ENCODE data around the gene SNAP23. TPM values are rescaled to one million over a fixed set of nuclear protein-coding genes. Genes with fewer than 3 reads are reported as not detected.

The SNAP23 gene
- total RNA-seq, result 68.1 and 70.7 TPM in 2 replicates

DNA sequence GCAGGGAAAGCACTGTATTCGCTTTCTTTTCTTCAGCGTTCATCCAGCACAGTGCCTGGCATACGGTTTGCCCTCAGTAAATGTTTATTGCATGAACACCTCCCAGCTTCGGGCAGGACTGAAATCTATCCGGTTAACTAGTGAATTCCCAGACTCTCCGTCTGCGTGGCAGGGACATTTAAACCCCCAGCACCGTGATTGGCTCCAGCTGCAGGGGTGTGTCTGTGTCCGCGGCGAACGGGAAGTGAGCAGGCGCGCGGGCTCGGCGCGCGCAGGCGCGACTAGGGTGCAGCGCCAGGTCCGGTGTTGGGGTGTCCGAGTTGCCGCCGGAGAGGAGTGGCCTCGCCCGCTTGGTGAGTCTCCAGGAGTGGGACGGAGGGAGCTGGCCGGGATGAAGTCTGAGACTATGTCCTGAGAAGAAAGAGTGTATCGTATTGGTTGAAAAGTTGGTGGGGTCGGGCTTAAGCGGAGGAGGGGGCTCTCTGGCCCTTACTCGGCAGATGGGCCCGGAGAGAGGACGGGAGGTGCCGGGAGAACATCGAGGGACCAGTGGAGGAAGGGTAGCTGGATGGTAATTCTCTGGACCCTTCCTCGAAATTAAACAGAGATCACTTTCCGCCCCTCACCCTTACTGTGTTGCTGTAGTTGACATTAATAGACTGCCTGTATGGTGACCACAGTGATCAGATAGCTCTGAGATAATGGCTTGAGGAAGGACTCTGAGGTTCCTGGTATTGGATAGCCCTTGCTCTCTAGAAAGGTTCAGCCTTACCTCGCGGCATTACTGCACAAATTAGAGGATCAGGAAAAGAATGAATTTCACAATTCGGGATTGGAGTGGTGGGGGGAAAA is at the start of gene SNAP23:
TSS of gene SNAP23 (plus strand) at position 274 of the 852 bp plus-strand sequence. CDS start 16,213 bp downstream, outside the sequence.

DNA sequence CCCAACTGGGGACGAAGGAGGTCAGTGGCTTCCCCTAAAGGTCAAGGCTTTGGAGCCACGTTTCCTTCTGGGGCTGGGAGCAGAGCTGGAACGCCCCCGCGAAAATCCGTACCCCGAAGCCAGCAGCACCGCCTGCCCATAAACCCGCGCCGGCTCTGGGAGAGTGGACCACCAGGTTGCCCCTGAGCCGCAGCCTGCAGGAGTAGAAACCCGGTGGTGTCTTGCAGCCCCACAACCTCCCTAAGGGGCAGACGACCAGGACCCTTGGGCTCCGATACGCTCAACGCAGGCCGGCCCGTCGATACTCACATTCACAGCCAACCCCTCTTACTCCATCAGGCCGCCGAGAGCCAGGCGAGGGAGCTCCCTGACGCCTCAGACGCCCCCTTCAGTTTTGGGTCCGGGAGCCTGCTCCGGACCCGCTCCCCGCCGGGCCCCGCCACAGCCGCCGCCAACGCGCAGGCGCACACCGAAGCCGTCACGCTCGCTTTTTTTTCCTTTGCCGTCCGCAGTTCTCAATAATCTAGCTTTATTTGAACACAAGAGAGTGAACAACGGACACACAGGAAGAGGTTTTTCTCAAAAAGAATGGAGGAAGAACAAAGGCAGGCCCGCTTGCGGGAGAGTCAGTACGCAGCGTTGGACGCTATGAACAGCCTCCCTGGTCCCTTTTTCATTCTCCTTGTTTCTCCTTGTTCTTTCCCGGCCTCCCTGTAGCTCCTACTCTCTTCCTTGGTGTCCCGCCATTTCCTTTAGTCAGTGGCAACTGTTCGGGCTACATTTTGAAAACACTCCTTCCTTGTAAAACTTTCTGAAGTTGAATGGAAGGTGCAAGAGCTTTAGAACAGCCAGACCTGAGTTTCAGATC is 4.5 kb upstream of the SNAP23 start, which contains the start of gene ZNF106:
TSS of gene ZNF106 (minus strand) at position 471 of the 868 bp plus-strand sequence. CDS start 18,852 bp downstream, outside the sequence.

DNA sequence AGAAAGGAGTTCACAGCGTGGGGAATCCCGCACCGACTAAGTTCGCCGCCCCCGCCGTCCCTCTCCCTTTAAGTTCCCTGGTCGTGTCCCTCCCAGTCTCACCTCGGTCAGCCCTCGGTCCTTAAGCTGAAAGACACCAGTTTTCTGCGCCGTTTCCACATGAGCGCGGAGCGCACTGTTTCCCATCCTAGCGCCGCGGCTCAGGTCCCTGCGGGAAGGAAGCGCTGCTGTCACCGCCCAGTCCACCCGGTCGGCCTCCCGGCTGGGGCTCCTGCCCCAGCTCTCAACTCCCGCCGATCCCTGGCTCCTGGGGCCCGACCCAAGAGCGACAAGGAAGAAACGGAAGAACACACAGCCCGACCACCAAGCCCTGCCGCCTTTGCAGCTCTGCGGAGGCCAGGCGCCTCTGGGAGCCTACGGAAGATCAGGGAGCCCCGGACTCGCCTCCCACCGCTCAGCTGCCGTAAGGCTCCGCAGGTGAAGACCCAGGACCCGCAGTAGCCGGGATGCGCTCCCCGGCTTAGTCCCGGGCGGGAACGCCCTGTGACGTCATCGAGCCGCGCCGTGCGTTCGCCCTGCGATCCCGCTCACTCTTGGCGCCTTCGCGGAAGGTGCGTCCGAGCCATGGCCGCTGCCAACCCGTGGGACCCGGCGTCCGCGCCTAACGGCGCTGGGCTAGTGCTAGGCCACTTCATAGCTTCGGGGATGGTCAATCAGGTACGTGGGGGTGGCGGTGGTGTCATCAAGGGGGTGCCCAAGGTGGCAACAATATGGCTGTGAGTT is 53.0 kb downstream of the SNAP23 start, which contains the start of the genes HAUS2 and LRRC57:
TSS of gene HAUS2 (plus strand) at position 590 of the 783 bp plus-strand sequence. CDS start at position 625, 35 bp downstream.
TSS of gene LRRC57 (minus strand) at position 545 of the 783 bp plus-strand sequence. CDS start at position 186, 359 bp downstream.

DNA sequence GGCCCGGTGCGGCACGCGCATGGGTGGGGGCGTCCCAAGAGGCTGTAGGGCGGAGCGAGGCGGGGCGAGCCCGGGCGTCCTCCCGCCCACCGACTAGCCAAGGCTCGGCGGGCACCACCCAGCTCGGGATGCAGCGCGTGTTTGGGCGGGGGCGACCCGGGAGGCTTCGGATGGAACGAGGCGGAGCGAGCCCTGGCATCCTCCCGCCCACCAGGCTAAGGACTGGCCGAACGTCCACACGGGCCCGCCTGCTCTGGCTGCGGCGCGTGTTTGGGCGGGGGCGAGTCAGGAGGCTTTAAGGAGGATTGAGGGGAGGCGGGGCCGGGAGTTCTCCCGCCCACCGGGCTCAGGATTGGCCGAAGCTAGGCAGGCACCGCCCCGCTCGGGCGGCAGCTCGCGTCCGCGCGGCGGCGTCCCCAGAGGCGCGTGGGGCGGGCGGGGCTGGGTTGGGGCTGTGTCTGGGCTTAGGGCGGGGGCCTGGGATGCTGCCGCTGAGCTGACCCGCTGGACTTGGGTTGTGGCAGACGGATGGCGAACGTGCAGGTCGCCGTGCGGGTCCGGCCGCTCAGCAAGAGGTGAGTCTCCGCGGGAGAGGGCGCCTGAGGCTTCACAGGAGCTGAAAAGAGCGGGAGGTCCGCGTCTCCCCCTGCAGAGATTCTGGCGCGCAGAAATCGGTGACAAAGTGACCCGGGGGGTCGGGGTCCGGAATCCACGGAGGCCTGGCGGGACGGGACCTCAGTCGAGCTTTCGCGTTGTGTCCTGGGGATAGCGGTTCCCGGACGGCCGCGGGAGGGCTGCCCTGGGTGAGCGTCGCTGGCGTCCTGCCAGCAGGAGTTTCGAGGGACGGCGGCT is 80.0 kb downstream of the SNAP23 start, which contains the start of gene STARD9:
TSS of gene STARD9 (plus strand) at position 419 of the 852 bp plus-strand sequence. CDS start at position 529, 110 bp downstream.

Other genes starting within 250 kb of the SNAP23 start
- 31.0 and 37.0 TPM in 2 replicates for gene GANC, start 222.4 kb upstream of the SNAP23 start, total RNA-seq
- 81.8 and 91.7 TPM in 2 replicates for gene TMEM87A, start 222.2 kb upstream of the SNAP23 start, total RNA-seq
- 1.8 and 1.9 TPM in 2 replicates for gene CAPN3, start 136.1 kb upstream of the SNAP23 start, total RNA-seq
- 100 and 110 TPM in 2 replicates for gene ZNF106, start 4.5 kb upstream of the SNAP23 start, total RNA-seq
- gene LRRC57, start 53.2 kb downstream of the SNAP23 start, total RNA-seq, result 16.8 and 18.7 TPM in 2 replicates
- gene HAUS2, start 53.2 kb downstream of the SNAP23 start, total RNA-seq, result 33.3 and 37.2 TPM in 2 replicates
- 4.5 and 4.7 TPM in 2 replicates for gene STARD9, start 80.0 kb downstream of the SNAP23 start, total RNA-seq
- gene CDAN1, start 241.5 kb downstream of the SNAP23 start, total RNA-seq, result 8.9 and 9.3 TPM in 2 replicates

All from articular chondrocyte of knee joint (primary cell).